TTC549 (cell line): ENCODE data around the gene DAB2IP.

Source experiments
- FAIRE-seq: peaks from 2 replicates; lab custom pipeline; 2012; peaks lifted over from hg19 to GRCh38; lab: Jason Lieb, UNC

DAB2IP gene

DNA sequence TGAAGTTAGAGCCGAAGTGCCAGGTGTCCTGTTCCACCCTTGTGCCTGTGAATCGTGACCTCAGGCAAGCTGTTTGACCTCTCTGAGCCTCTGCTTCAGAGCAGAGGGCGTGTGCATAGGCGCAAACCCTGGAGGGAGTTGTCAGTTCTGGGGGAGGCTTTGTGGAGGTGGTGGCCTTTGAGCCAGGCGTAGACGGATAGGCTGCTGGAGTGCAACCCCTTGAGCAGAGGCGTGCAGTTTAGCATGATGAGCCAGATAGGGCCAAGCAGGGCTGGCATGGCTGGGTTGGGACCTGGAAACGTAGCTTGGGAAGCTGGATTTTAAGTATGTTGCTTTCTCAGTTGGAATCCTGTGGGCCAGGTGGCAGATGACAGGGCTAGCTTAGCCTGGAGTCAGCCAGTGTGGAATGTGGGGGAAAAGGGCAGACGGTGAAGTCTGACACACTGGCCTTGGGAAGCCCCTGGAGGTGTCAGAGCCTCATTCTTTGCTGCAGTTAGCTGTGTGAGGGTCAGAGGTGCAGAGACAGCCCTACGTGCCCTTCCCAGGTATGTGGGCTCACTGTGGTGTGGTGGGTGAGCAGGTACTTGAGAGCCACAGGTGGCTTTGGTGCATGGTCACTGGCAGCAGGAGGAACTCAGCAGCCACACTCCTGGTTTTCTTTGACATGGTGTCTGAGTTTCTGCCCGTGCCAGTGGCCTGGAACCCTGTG lies 93.4 kb downstream of the DAB2IP start:
- no peak for FAIRE-seq

DNA sequence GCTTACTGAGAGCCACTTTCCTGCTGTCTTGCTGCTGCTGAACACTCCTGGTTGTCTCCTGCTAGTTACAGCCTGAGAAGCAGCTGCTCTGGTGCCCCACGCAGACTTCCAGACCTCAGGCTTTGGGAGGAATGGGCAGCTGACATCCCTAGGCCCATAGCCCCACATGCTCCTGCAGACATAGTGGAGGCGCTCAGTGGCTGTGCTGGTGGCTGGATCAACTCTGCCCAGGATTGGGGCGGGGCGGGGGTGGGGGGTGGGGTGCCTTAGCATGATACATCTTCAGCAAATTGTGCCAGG lies 93.9 kb downstream of the DAB2IP start:
- FAIRE-seq, result no peak

GRCh38 chr9:121746411-121746810 lies 95.0 kb downstream of the DAB2IP start:
- no peak for FAIRE-seq

DNA sequence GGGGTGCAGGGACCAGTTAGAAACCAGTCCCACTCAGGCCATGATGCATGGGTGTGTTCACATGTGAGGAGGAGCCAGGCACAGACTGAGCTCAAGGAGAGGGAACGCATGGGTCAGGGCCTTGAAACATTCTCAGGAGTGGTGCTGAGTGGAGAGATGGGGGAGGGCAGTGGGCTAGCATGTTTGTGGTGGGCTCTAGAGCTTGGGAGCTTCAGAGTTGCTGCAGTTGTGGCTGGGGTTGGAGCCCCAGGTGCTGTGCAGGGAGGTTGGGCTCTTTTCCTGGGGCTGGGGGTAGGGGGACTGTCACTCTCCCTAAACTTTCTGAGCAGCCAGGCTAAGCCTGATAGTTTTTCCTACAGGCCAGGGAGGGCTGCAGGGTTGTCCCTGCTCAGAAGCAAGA lies 95.4 kb downstream of the DAB2IP start:
- no peak for FAIRE-seq

- FAIRE-seq, result no peak
These were observed 96.6 kb downstream of the DAB2IP start for GRCh38 chr9:121748074-121748473.

GRCh38 chr9:121748727-121749423 lies 97.4 kb downstream of the DAB2IP start:
- FAIRE-seq, result no peak

DNA sequence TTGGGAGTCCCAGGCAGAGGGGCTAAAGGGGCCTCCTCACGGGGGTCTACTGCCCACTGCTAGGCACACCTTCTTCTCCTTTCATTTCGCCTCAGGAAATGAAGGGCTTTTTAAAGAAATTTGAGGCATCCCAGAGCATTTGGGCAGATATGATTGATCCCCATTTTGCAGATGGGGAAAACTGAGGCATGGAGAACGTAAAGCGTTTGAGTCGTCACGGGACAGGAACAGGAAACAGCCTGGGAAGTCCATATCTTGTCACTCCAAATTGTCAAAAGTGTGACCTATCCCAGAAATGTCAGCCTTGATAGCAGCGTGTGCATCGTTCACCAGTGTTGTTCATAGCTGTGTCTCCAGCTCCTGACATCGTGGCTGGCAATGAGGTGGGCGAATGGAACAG lies 98.2 kb downstream of the DAB2IP start:
- no peak for FAIRE-seq

GRCh38 chr9:121750259-121750714 lies 98.9 kb downstream of the DAB2IP start:
- no peak for FAIRE-seq

- FAIRE-seq, result no peak
These were observed 99.5 kb downstream of the DAB2IP start for GRCh38 chr9:121750715-121751623.

DNA sequence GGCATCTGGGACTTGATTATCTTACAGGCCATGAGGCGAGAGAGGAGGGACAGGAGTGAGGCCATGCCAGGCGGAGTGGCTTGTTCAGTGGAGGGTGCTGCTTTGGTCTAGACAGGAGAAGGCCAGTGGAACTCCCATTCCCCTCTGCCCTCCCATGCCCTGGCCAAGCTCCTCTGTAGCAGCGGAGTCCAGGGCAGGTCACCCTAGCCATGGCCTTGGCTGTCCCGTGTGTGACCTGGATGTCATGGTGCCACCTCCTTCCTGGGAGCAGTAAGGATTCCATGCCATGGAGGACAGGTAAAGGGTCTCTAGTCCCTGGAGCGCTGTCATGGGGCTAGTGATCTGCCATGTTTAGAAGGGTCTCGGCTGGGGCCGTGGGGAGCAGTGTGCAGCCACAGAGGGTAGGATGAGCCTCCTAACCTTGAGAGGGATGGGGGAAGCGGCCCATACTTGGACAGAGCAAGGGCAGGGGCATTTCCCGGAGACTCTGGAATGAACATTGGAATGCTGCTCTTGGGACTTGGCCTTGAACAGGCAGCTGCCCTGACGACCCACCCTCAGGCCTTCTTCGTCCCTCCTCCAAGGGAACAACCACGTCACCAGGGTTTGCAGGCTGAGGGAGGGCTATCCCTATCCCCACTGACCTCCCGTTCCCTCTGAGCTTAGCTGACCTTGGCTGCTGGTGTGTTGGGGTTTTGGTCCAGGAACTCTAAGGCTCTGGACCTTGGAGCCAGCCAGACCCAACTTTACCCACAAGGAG lies 100.4 kb downstream of the DAB2IP start:
- no peak for FAIRE-seq

GRCh38 chr9:121752929-121753328 lies 101.5 kb downstream of the DAB2IP start:
- no peak for FAIRE-seq

DNA sequence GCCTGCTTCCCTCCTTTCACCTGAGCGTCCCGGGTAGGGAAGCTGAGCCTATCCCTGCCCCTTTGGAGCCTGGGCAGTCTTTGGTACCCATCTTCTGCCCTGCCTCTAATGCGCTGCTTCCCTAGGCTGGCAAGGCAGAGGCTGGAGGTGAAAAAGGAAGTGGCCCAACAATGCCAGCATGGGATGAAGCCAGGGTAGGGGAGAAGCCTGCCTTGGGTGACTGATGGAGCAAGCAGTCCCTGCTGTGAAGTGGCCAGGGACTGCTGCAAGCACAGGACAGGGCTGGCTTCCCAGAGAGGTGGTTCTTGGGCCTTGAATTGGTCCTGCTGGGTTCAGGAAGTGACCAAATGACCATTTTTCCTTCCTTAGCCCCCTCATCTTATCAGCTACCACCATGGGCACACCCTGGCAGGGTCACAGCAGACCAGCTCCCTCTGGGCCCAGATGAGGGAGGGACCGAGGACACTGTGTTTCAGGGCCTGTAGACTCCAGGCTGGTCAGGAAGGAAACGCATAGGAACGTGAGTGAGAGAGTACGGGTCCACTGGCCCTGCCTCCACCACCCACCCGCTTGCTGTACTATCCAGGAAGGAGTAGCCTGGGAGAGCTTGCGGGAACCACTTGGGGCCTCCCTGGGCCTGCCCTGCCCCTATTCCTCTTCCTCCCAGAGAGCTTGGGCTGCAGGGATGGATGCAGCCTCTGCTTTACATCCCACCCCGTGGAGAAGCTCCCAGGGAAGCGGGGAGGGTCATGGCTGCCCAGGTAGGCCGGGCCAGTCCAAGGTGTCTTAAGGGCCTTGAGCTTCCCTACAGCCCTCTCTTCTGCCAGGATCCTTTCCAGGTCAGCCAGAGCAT lies 102.6 kb downstream of the DAB2IP start:
- FAIRE-seq, result no peak

DNA sequence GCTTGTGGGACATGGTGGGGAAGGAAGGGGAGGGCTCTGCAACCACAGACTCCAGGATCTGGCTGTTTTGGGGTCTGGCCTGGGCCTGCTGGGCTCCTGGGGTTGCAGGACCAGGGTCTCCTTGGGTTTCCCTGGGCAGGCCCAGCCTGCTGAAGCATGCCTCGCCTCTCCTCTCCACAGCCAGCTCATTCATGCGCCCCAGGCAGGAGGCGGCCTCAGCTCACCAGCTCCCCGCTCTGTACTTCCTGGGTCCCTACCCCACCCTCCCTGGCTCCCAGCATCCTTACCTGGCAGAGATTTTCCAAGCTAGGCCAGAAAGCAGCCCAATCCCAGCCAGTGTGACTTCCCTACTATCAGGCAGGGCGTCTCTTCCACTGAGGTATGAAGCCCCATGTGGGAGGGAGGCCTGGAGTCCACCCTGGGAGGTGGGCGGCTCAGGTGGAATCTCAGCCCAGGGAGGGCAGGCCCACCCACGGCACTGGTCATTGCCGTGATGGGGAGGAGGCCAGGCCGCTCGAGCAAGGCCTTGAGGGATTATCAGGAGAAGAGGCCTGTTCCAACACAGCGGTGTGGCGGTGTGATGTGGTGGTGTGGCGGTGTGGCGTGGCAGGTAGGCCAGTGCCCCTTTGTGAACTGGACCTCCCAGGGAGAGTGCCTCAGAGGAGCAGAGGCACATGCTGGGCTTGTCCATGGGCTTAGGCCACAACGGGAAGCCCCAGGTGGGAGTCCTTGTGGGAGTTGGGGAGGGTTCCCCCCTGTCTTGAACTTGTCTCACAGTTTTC lies 103.4 kb downstream of the DAB2IP start:
- FAIRE-seq, result no peak

GRCh38 chr9:121755581-121755980 lies 104.1 kb downstream of the DAB2IP start:
- no peak for FAIRE-seq

DNA sequence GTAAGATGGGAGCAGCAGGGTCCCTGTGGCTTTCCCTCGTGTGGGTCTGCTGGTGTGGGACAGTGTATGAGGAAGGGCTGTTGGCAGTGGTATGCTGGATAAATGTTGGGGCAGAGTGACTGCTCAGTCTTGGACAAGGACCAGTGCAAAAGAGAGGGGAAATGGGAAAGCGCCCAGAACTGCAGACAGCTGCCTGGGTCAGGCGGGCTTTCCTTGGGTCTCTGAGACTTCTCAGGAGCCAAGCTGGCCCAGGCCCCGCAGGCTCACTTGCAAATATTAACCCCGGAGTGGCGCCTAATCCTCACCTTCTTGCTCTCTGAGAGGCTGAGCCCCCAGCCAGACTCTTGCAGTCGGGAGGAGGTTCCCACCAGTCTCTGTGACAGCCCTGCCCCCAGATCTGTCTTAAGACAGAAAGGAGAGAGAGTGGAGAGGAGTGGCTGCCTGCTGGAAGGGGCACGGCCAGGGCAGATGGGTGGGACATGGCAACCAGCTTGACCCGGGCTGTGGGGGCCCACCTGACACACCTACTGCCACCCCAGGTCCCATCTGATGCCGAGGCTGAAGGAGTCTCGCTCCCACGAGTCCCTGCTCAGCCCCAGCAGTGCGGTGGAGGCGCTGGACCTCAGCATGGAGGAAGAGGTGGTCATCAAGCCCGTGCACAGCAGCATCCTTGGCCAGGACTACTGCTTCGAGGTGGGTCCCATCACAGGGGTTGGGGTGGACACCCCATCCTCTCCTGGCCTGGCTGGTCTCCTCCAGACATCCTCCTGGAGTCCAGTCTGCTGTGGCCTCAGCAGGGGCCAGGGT lies 105.2 kb downstream of the DAB2IP start:
- no peak for FAIRE-seq

DNA sequence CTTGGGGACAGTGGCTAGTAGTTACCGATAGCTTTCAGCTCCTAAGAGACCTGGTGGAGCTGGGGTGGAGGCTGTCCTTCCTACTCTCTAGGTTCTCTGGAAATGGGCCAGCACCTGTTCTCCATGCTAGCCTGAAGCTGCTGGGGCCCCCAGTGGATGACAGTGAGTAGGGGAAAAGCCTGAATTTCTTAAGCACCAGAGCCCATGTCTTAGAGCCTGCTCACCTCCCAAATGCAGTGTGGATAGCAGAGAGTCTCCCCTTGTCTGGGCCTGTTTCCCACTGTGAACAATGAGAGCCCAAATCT lies 105.8 kb downstream of the DAB2IP start:
- FAIRE-seq, result no peak

DNA sequence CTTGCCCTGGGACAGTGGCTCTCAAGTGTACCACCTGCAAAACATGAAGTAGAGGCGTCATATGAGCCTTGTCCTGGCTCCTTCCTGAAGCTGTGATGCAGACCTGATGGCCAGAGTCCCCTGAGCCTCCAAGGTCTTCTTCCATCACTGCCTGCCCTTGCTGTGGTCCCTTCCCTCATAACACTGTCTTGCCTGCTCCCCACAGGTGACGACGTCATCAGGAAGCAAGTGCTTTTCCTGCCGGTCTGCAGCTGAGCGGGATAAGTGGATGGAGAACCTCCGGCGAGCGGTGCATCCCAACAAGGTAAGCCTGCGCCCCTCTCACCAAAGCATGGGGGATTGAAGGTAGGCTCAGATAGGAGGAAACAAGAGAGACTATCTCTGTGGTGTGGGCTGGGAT lies 107.3 kb downstream of the DAB2IP start:
- no peak for FAIRE-seq

GRCh38 chr9:121759996-121760395 lies 108.6 kb downstream of the DAB2IP start:
- FAIRE-seq, result no peak

DNA sequence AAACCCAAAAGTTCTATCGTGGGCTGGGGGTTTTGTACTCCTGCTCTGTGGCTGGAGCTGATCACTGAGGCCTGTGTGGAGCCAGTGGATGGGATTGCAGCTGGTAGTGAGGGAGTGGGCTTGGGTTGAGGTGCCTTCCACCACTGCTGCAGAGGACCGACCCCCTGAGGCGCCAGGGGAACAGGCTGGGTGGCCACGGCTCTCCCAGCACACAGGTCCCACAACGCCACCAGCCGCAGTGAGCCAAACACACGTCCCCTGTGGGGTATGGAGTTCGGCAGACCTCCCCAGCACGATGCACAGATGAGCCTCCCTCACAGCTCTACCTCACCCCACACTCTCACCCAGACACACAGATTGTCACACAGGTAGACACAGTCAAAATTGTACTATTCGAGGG lies 109.1 kb downstream of the DAB2IP start:
- no peak for FAIRE-seq

GRCh38 chr9:121763131-121763530 lies 111.7 kb downstream of the DAB2IP start:
- no peak for FAIRE-seq
